Endothelial cell of umbilical vein (primary cell): ENCODE measurements around the gene CLTB. TPM values are rescaled to one million over a fixed set of nuclear protein-coding genes. Genes with fewer than 3 reads are reported as not detected.

Source experiments
- BruUV-seq: library from RNA; stranded (reverse); fragments of 400-500 nt; replicated peaks from 2 replicates; lab custom pipeline; 2021; lab: Mats Ljungman, UMichigan
- CTCF ChIA-PET: fragments of 300-600, 350-600 bp; sonication (Branson Sonifier 250); formaldehyde crosslinking; loops from one replicate; lab custom pipeline; 2021; ENCODE audit warnings: antibody characterized with exemption, inconsistent platforms; lab: Charles Lee
- POLR2A ChIA-PET: fragments of 300-600, 350-600 bp; sonication (Branson Sonifier 250); formaldehyde crosslinking; loops from one replicate; lab custom pipeline; 2021; ENCODE audit warnings: antibody characterized with exemption, inconsistent platforms; lab: Charles Lee
- DNase-seq: peaks from one replicate; pipeline ENCODE4 v3.0.0-alpha.2; 2011; ENCODE audit warnings: low read depth, low spot score
- FAIRE-seq: peaks from 2 replicates; lab custom pipeline; 2011; peaks lifted over from hg19 to GRCh38; lab: Jason Lieb, UNC
- H2AFZ ChIP-seq: 2 replicates; pipeline ENCODE4 v1.6.0; 2012; ENCODE audit warnings: low read depth, low read length, control low read depth, inconsistent platforms
- H3K27ac ChIP-seq: 2 replicates; pipeline ENCODE4 v1.5.1; 2011; ENCODE audit warnings: low read depth, mild to moderate bottlenecking, control low read depth, low read length, moderate library complexity; ENCODE audit not compliant: insufficient read depth
- H3K27me3 ChIP-seq, 2 experiments: 2 replicates each; pipeline versions ENCODE4 v1.6.0 to v1.6.1; 2011; ENCODE audit warnings: low read length in 2 of 2, mixed read lengths in 1 of 2; ENCODE audit not compliant: control insufficient read depth in 2 of 2, insufficient read depth in 2 of 2
- H3K36me3 ChIP-seq, 2 experiments: 2 replicates in 1 of 2; 3 replicates in 1 of 2; pipeline ENCODE4 v1.5.1; 2011; ENCODE audit warnings: low read length in 2 of 2, mild to moderate bottlenecking in 1 of 2, moderate library complexity in 1 of 2; ENCODE audit not compliant: control insufficient read depth in 2 of 2, insufficient read depth in 2 of 2; ENCODE audit errors: extremely low read depth in 1 of 2
- H3K4me1 ChIP-seq: 3 replicates; pipeline ENCODE4 v1.5.1; 2011; ENCODE audit warnings: mild to moderate bottlenecking, low read length; ENCODE audit not compliant: control insufficient read depth, insufficient read depth; ENCODE audit errors: extremely low read depth
- H3K4me2 ChIP-seq: 2 replicates; pipeline ENCODE4 v1.6.1; 2011; ENCODE audit warnings: low read length, control low read depth, mixed read lengths; ENCODE audit not compliant: insufficient read depth
- H3K4me3 ChIP-seq, 3 experiments: fragments of 200-600 bp in 1 of 3; sonication (generic), shearing (Covaris generic) in 1 of 3; replicated peaks in 1 of 3; 2 replicates each; pipeline ENCODE4 v1.5.1; 2011 to 2016; ENCODE audit warnings: control low read depth in 3 of 3, low read length in 3 of 3, mild to moderate bottlenecking in 2 of 3, inconsistent platforms in 1 of 3, low read depth in 1 of 3, moderate library complexity in 1 of 3; ENCODE audit not compliant: insufficient read depth in 1 of 3
- H3K79me2 ChIP-seq: 2 replicates; pipeline ENCODE4 v1.6.0; 2012; ENCODE audit warnings: low read length, inconsistent platforms; ENCODE audit not compliant: control insufficient read depth, insufficient read depth
- H3K9ac ChIP-seq: replicated peaks from 2 replicates; pipeline ENCODE3; 2011; ENCODE audit warnings: low read length, control low read depth; ENCODE audit not compliant: insufficient read depth; ENCODE audit errors: extremely low read depth
- H3K9me1 ChIP-seq: replicated peaks from 3 replicates; pipeline ENCODE4 v1.6.0; 2011; ENCODE audit warnings: mild to moderate bottlenecking, low read length; ENCODE audit not compliant: control insufficient read depth, insufficient read depth; ENCODE audit errors: extremely low read depth
- H3K9me3 ChIP-seq: replicated peaks from 2 replicates; pipeline ENCODE4 v1.5.1; 2012; ENCODE audit warnings: low read length, inconsistent platforms; ENCODE audit not compliant: control insufficient read depth, insufficient read depth
- H4K20me1 ChIP-seq: replicated peaks from 2 replicates; pipeline ENCODE3; 2011; ENCODE audit warnings: mild to moderate bottlenecking, low read length; ENCODE audit not compliant: control insufficient read depth, insufficient read depth; ENCODE audit errors: extremely low read depth
- CTCF ChIP-seq, 2 donors: IDR thresholded peaks; 1 replicate in 1 of 2; 2 replicates in 1 of 2; pipeline ENCODE4 v1.5.1; 2011; ENCODE audit warnings: low read length in 2 of 2, mild to moderate bottlenecking in 2 of 2, moderate library complexity in 2 of 2, control low read depth in 1 of 2, inconsistent platforms in 1 of 2, low read depth in 1 of 2; ENCODE audit not compliant: insufficient read depth in 1 of 2; ENCODE audit errors: extremely low read depth in 1 of 2
- EZH2 ChIP-seq: IDR thresholded peaks from 2 replicates; pipeline ENCODE4 v1.6.1; 2012; ENCODE audit warnings: borderline replicate concordance, low read depth, mild to moderate bottlenecking, moderate library complexity, low read length, inconsistent platforms; ENCODE audit not compliant: severe bottlenecking
- FOS ChIP-seq: IDR thresholded peaks from 2 replicates; pipeline ENCODE4 v1.6.1; 2011; ENCODE audit warnings: mild to moderate bottlenecking, low read length, moderate library complexity, borderline replicate concordance; ENCODE audit not compliant: insufficient read depth
- GATA2 ChIP-seq: IDR thresholded peaks from 2 replicates; pipeline ENCODE4 v1.7.0; 2011; ENCODE audit warnings: low read depth, mild to moderate bottlenecking, moderate library complexity, mixed read lengths, low read length; ENCODE audit not compliant: insufficient read length, insufficient read depth
- JUN ChIP-seq: IDR thresholded peaks from 2 replicates; pipeline ENCODE4 v1.6.1; 2011; ENCODE audit warnings: borderline replicate concordance, low read depth; ENCODE audit not compliant: insufficient read length, insufficient read depth
- MYC ChIP-seq: IDR thresholded peaks from one replicate; pipeline ENCODE4 v1.6.1; 2011; ENCODE audit warnings: mild to moderate bottlenecking, low read depth, low read length
- POLR2A ChIP-seq: IDR thresholded peaks from 2 replicates; pipeline ENCODE4 v1.6.1; 2012; ENCODE audit warnings: low read depth, mild to moderate bottlenecking, control low read depth, low read length
- POLR2AphosphoS5 ChIP-seq: IDR thresholded peaks from 2 replicates; pipeline ENCODE4 v1.6.1; 2012; ENCODE audit warnings: low read depth, mild to moderate bottlenecking, control low read depth, low read length, moderate library complexity; ENCODE audit not compliant: insufficient read depth
- dilution Hi-C: fragments of 300-500 bp; cut with MboI; formaldehyde crosslinking; loops from one replicate; pipeline ENCODE4 v1.15.0; 2019; ENCODE audit warnings: low sequenced_read_pairs; ENCODE audit not compliant: extremely low pct_ligation_motif_present
- intact Hi-C: fragments of 100-400 bp; cut with micrococcal nuclease; formaldehyde crosslinking; loops from one replicate; pipeline ENCODE4 v1.10.0; 2022
- polyA plus RNA-seq, 4 experiments: library from polyadenylated mRNA; depleted of rRNA in 3 of 4; stranded (reverse) in 3 of 4; unstranded in 1 of 4; fragments of >200 nt; gene quantifications; 2 replicates each; pipeline versions ENCODE4 v1.2.1 to v1.2.3, GENCODE V29; 2011 to 2012; ENCODE audit warnings: missing spikeins in 1 of 4
- total RNA-seq: library from RNA; stranded (reverse); gene quantifications from 2 replicates; pipeline ENCODE4 v1.2.3, GENCODE V29; 2021
- TF ChIP-seq, protein P1 (sequence below): IDR thresholded peaks from 2 replicates; pipeline ENCODE4 v1.6.1; 2011; ENCODE audit not compliant: insufficient read depth, insufficient read length

The CLTB gene
- total and polyA plus RNA-seq, 2 donors (not counting 3 experiments of a cell fraction or from before 2014, with no cell fraction given) = 73.2 to 111 TPM

- H3K4me1 ChIP-seq = no peaks in the 10 kb centered on the region
- H2AFZ ChIP-seq = no peak overlapping the region
- H3K27ac ChIP-seq = no peak overlapping the region
- H3K4me2 ChIP-seq = no peak overlapping the region
- intact Hi-C loops (no loop called here), dilution Hi-C loops (no loop called here)
- H3K9me1 ChIP-seq = no peaks in the 10 kb centered on the region
- H3K4me3 ChIP-seq = no peak overlapping the region
- CTCF ChIA-PET = no interaction called here
- H3K9ac ChIP-seq = no peak overlapping the region
- BruUV-seq = no TSS peak
- DNase-seq = no peak
- no peak for FAIRE-seq
- H4K20me1 ChIP-seq = no peaks in the 10 kb centered on the region
- TF ChIP-seq EZH2 (no peak), CTCF (IDR thresholded peaks at IDR 0.05; ENCODE audit: extremely low read depth in 1 of 2, insufficient read depth in 1 of 2, low read depth in 1 of 2, low read length in 2 of 2) (no peak), FOS (no peak), MYC (no peak), JUN (no peak), POLR2AphosphoS5 (no peak), POLR2A (no peak), GATA2 (no peak)
- TF ChIP-seq, protein P1, sequence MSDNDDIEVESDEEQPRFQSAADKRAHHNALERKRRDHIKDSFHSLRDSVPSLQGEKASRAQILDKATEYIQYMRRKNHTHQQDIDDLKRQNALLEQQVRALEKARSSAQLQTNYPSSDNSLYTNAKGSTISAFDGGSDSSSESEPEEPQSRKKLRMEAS = no peak
- peaks cover 2 to 25% of the 10 kb centered on the region in 2 experiments for H3K36me3 ChIP-seq
- POLR2A ChIA-PET = no interaction called here
- H3K27me3 ChIP-seq = no peaks in the 10 kb centered on the region
- H3K79me2 ChIP-seq = no peaks in the 10 kb centered on the region
- H3K9me3 ChIP-seq = no peaks in the 10 kb centered on the region
Observed at GRCh38 chr5:176397736-176398420, 18.5 kb downstream of the CLTB start.
